HPDE6-E6E7 (cell line): ENCODE data around the gene C1QTNF8.

Experiments
- DNase-seq: peaks from one replicate; pipeline ENCODE4 v3.0.0; 2011; ENCODE audit warnings: missing footprints; ENCODE audit errors: extremely low spot score

C1QTNF8 gene

GRCh38 chr16:1108299-1109252, 12.5 kb upstream of the C1QTNF8 start:
- no peak for DNase-seq

- DNase-seq: no peak
These were observed 11.7 kb upstream of the C1QTNF8 start for GRCh38 chr16:1107731-1108130.

- no peak for DNase-seq
These were observed 11.1 kb upstream of the C1QTNF8 start for GRCh38 chr16:1107141-1107540.

GRCh38 chr16:1106659-1107058, 10.6 kb upstream of the C1QTNF8 start:
- no peak for DNase-seq

- peak; percentile 41 for DNase-seq
These were observed 10.0 kb upstream of the C1QTNF8 start for GRCh38 chr16:1105888-1106620.

GRCh38 chr16:1103636-1103980, 7.6 kb upstream of the C1QTNF8 start:
- no peak for DNase-seq

GRCh38 chr16:1102921-1103635, 7.0 kb upstream of the C1QTNF8 start:
- peak; percentile 38 for DNase-seq

- DNase-seq: no peak
These were observed 6.3 kb upstream of the C1QTNF8 start for GRCh38 chr16:1102333-1102700.

GRCh38 chr16:1101573-1102332, 5.7 kb upstream of the C1QTNF8 start:
- DNase-seq: no peak

- no peak for DNase-seq
These were observed 5.1 kb upstream of the C1QTNF8 start for GRCh38 chr16:1101133-1101532.

GRCh38 chr16:1100084-1100800, 4.2 kb upstream of the C1QTNF8 start:
- no peak for DNase-seq

- DNase-seq: no peak
These were observed 3.4 kb upstream of the C1QTNF8 start for GRCh38 chr16:1099189-1100083.

- no peak for DNase-seq
These were observed 2.4 kb upstream of the C1QTNF8 start for GRCh38 chr16:1098266-1098991.

- no peak for DNase-seq
These were observed 1.8 kb upstream of the C1QTNF8 start for GRCh38 chr16:1097800-1098199.

GRCh38 chr16:1097156-1097555, 1.1 kb upstream of the C1QTNF8 start:
- no peak for DNase-seq

GRCh38 chr16:1095450-1096168, 435 bp downstream of the C1QTNF8 start:
- DNase-seq: no peak

GRCh38 chr16:1094601-1095449, 1.2 kb downstream of the C1QTNF8 start:
- DNase-seq: no peak

GRCh38 chr16:1094124-1094479, 1.9 kb downstream of the C1QTNF8 start:
- no peak for DNase-seq
